ENCODE measurements around the gene C11orf91. TPM values are rescaled to one million over a fixed set of nuclear protein-coding genes. Genes with fewer than 3 reads are reported as not detected.

Gene C11orf91
- total RNA-seq, 1 donor from 2014 or later: not detected

- ATAC-seq: no peak
- DNase-seq (ENCODE audit: low spot score): peak; percentile 11
Observed at GRCh38 chr11:33654594-33654993, 46.0 kb downstream of the C11orf91 start.

- ATAC-seq: no peak
- DNase-seq (ENCODE audit: low spot score): no peak
Observed at GRCh38 chr11:33652930-33653329, 47.7 kb downstream of the C11orf91 start.

GRCh38 chr11:33652431-33652830 is 48.2 kb downstream of the C11orf91 start:
- DNase-seq (ENCODE audit: low spot score) (no peak), ATAC-seq (no peak)

- DNase-seq (ENCODE audit: low spot score): no peak
Observed at GRCh38 chr11:33651990-33652389, 48.6 kb downstream of the C11orf91 start.

GRCh38 chr11:33651555-33651954 is 49.1 kb downstream of the C11orf91 start:
- ATAC-seq: no peak
- DNase-seq (ENCODE audit: low spot score): no peak

More at GRCh38 chr11:33651990-33652389, 48.6 kb downstream of the C11orf91 start:
- ATAC-seq: no peak

- DNase-seq (ENCODE audit: low spot score) (no peak), ATAC-seq (no peak)
Observed at GRCh38 chr11:33649944-33650343, 50.7 kb downstream of the C11orf91 start.

Other genes starting within 250 kb of the C11orf91 start
- 149 TPM for gene CD59, start 35.6 kb upstream of the C11orf91 start, total RNA-seq
- 18.9 TPM for gene FBXO3, start 73.7 kb upstream of the C11orf91 start, total RNA-seq
- 5.1 TPM for gene LMO2, start 191.2 kb upstream of the C11orf91 start, total RNA-seq

All from left lobe of liver (tissue), 2 donors.